ENCODE measurements around the gene RPUSD1. TPM values are rescaled to one million over a fixed set of nuclear protein-coding genes. Genes with fewer than 3 reads are reported as not detected.
A peak's percentile ranks its signal among the peaks of the same experiment; 100 is the strongest.

Gene RPUSD1
- total RNA-seq, 1 donor from 2014 or later: 24.3 TPM

GRCh38 chr16:764848-765487 is 23.2 kb downstream of the RPUSD1 start:
- no peak overlapping the region for H3K27ac Mint-ChIP-seq (ENCODE audit: unreplicated experiment)
- H3K36me3 Mint-ChIP-seq (ENCODE audit: unreplicated experiment): no peaks in the 10 kb centered on the region
- TF ChIP-seq CTCF (IDR thresholded peaks at IDR 0.05): no peak
- H3K9me3 Mint-ChIP-seq (ENCODE audit: unreplicated experiment): no peaks in the 10 kb centered on the region
- peak; percentile 84 for DNase-seq (ENCODE audit: extremely low spot score, unreplicated experiment)
- H3K4me1 Mint-ChIP-seq (ENCODE audit: unreplicated experiment): no peaks in the 10 kb centered on the region
- no peak overlapping the region for H3K4me3 Mint-ChIP-seq (ENCODE audit: unreplicated experiment)
- no peaks in the 10 kb centered on the region for H3K27me3 Mint-ChIP-seq (ENCODE audit: unreplicated experiment)

GRCh38 chr16:764184-764750 is 23.9 kb downstream of the RPUSD1 start:
- no peak for DNase-seq (ENCODE audit: extremely low spot score, unreplicated experiment)
- peaks cover 2% of the 10 kb centered on the region for H3K4me1 Mint-ChIP-seq (ENCODE audit: unreplicated experiment)
- H3K27me3 Mint-ChIP-seq (ENCODE audit: unreplicated experiment): no peaks in the 10 kb centered on the region
- H3K27ac Mint-ChIP-seq (ENCODE audit: unreplicated experiment): no peak overlapping the region
- H3K36me3 Mint-ChIP-seq (ENCODE audit: unreplicated experiment): no peaks in the 10 kb centered on the region
- H3K4me3 Mint-ChIP-seq (ENCODE audit: unreplicated experiment): no peak overlapping the region
- H3K9me3 Mint-ChIP-seq (ENCODE audit: unreplicated experiment): no peaks in the 10 kb centered on the region
- no peak for TF ChIP-seq CTCF (IDR thresholded peaks at IDR 0.05)

- no peak for TF ChIP-seq CTCF (IDR thresholded peaks at IDR 0.05)
- H3K4me3 Mint-ChIP-seq (ENCODE audit: unreplicated experiment): no peak overlapping the region
- no peaks in the 10 kb centered on the region for H3K36me3 Mint-ChIP-seq (ENCODE audit: unreplicated experiment)
- H3K27ac Mint-ChIP-seq (ENCODE audit: unreplicated experiment): no peak overlapping the region
- peaks cover 2% of the 10 kb centered on the region for H3K4me1 Mint-ChIP-seq (ENCODE audit: unreplicated experiment)
- no peak for DNase-seq (ENCODE audit: extremely low spot score, unreplicated experiment)
- no peaks in the 10 kb centered on the region for H3K9me3 Mint-ChIP-seq (ENCODE audit: unreplicated experiment)
- no peaks in the 10 kb centered on the region for H3K27me3 Mint-ChIP-seq (ENCODE audit: unreplicated experiment)
These were observed 24.6 kb downstream of the RPUSD1 start for GRCh38 chr16:763369-764183.

GRCh38 chr16:762595-763268 is 25.4 kb downstream of the RPUSD1 start:
- TF ChIP-seq CTCF (IDR thresholded peaks at IDR 0.05): no peak
- Mint-ChIP-seq H3K36me3 (ENCODE audit: unreplicated experiment) (no peaks in the 10 kb centered on the region), H3K27ac (ENCODE audit: unreplicated experiment) (no peak overlapping the region), H3K27me3 (ENCODE audit: unreplicated experiment) (no peaks in the 10 kb centered on the region), H3K4me3 (ENCODE audit: unreplicated experiment) (no peak overlapping the region), H3K9me3 (ENCODE audit: unreplicated experiment) (no peaks in the 10 kb centered on the region), H3K4me1 (ENCODE audit: unreplicated experiment) (peaks cover 2% of the 10 kb centered on the region)
- no peak for DNase-seq (ENCODE audit: extremely low spot score, unreplicated experiment)
